GM13977 (cell line): ENCODE results near the gene PPP6R2.

ENCODE experiments used
- DNase-seq: peaks from one replicate; pipeline ENCODE4 v3.0.0; 2012; ENCODE audit warnings: low spot score
- in situ Hi-C: fragments of 300-500 bp; cut with MboI; formaldehyde crosslinking; loops from one replicate; pipeline ENCODE4 v1.12.0; 2022; ENCODE audit warnings: low sequenced_read_pairs, low pct_unique_long_range_greater_than_20kb, mixed read lengths, inconsistent platforms; ENCODE audit not compliant: unreplicated experiment
- TF ChIP-seq, protein P1 (sequence below): IDR thresholded peaks from 2 replicates; pipeline ENCODE4 v1.5.1; 2012; ENCODE audit warnings: mild to moderate bottlenecking, control low read depth; ENCODE audit not compliant: insufficient read depth; ENCODE audit errors: extremely low read depth, missing control alignments

The PPP6R2 gene

DNA sequence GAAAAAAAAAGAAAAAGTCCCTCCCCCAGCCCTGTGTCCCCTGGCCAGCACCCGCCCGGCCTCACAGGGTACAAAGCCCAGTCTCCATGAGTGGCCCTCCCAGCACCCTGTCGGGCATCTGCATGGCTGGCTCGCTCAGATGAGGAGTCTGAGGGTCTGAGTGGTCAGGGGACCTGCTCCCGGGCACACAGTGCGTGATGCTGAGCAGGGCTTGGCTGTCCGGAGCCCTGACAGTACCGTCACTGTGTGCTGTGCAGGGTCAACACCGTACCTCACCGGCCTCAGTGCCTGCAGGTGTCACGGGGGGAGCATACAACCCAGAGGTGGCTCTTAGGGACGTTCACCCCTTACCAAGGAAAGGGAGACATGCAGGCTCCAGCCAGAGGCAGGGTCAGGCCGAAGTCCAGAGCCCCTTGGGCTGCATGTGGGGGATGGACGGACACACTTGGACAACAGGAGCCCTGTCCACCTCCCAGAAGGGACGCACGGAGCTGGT lies 32.1 kb upstream of the PPP6R2 start:
- in situ Hi-C loops = no loop called here
- DNase-seq = no peak
- TF ChIP-seq, protein P1, sequence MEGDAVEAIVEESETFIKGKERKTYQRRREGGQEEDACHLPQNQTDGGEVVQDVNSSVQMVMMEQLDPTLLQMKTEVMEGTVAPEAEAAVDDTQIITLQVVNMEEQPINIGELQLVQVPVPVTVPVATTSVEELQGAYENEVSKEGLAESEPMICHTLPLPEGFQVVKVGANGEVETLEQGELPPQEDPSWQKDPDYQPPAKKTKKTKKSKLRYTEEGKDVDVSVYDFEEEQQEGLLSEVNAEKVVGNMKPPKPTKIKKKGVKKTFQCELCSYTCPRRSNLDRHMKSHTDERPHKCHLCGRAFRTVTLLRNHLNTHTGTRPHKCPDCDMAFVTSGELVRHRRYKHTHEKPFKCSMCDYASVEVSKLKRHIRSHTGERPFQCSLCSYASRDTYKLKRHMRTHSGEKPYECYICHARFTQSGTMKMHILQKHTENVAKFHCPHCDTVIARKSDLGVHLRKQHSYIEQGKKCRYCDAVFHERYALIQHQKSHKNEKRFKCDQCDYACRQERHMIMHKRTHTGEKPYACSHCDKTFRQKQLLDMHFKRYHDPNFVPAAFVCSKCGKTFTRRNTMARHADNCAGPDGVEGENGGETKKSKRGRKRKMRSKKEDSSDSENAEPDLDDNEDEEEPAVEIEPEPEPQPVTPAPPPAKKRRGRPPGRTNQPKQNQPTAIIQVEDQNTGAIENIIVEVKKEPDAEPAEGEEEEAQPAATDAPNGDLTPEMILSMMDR = no peak

DNA sequence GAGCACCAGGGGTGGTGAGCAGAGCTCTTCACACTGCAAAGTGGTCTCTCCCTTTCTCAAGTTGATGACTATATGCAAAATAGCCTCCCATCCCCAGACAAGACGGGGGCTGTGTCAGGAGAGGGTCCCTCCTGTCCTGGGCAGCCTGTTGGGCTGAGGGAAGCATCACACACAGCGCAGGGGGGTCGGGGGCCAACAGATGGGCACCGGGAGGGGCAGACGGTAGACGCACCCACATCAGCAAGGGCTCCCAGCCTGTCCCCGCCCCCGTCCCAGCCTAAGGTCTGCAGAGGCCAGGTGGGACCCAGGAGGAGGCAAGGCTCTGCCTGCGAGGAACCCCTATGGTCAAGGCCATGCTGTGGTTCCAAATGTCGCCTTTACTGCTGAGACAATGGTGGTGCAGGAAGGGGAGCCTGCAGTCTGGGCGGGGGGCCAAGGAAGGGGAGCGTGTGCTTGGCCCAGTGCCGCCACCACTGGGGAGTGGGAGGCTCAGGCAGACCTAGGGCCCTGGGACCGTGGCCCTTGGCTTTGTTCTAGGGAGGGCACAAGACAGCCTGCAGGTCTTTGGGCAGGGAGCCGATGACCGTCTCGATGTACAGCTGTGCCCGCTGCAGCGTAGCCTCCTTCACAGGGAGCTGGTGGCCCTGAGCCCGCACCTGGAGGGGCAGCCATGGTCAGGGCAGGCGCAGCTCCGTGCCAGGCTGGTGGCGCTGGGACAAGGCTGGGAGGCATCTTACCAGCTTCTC lies 31.3 kb upstream of the PPP6R2 start:
- TF ChIP-seq, protein P1 = no peak
- in situ Hi-C loops = no loop called here
- no peak for DNase-seq

DNA sequence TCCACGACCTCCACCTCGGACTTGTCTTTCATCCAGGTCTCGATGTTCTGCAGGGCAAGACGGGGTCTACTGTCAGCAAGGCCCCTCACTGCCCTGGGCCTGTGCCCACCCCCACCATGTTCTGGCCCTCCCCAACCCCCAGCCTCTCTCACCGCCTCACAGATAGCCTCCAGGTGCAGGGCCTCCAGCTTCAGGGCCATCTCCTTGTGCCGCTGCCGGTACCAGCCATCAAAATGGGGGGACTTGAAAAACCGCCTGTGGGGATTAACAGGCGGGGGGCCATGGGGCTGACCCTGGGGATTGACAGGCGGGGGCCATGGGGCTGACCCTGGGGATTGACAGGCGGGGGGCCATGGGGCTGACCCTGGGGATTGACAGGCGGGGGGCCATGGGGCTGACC lies 30.8 kb upstream of the PPP6R2 start:
- TF ChIP-seq, protein P1 = no peak
- no peak for DNase-seq
- in situ Hi-C loops = no loop called here

DNA sequence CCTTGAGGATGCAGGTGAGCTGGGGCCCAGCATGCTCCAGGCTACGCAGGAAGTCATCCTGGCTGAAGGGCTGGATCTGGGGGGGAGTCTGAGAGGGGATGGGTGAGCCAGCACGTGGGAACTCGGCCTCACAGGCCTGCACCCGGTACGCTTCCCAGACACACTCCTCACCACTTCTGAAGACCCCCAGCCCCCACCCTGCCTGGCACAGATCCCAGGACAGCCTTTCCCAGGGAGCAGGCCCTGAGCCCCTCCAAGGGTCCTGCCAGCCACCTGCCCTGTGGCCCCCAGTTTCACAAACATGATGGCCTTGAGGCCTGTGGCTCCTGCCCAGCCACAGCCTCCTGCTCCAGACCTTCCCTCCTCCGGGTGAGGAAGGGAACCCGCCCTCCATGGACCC lies 30.1 kb upstream of the PPP6R2 start:
- no peak for DNase-seq
- TF ChIP-seq, protein P1 = no peak
- in situ Hi-C loops = no loop called here

DNA sequence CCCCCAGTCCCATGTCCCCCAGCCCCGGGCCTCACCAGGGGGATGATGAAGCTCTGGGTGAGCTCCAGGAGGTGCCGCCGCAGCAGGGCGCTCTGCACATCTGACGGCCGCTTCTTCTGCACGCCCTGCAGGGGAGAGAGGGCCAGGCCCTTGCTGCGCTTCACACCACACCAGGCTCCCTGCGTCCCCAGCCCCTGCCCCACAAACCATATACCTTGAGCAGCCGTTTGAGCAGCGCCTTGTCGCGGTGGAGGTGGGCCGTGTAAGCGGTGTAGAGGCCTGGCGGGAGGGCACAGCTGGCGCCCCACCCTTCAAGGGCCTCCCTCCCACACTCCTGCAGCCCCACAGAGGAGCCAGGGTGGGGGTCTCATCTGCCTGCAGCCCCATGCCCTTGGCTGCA lies 29.5 kb upstream of the PPP6R2 start:
- in situ Hi-C loops = no loop called here
- TF ChIP-seq, protein P1 = no peak
- no peak for DNase-seq

DNA sequence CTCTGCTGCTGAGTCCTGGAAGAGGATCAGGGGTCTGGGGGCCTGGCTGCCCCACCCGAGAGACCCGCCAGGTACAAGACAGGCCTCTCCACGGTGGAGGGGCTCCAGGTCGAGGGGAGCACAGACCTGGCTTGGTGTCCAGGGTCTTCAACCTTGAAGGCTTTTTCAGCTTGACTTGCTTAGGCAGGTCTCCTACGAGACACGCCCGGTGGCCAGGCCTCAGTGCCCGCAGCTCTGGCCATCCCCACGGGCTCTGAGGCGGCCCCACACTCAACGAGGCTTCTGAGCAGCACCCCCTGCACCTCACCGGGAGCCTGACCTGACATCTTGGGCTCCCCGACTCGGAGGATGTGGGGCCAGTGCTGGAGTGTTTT lies 29.1 kb upstream of the PPP6R2 start:
- no peak for DNase-seq
- TF ChIP-seq, protein P1 = no peak
- in situ Hi-C loops = no loop called here
